GM12801 (cell line): ENCODE results near the gene MS4A18.

Experiments used
- TF ChIP-seq, protein P1 (sequence below): IDR thresholded peaks from one replicate; pipeline ENCODE4 v1.5.1; 2011; ENCODE audit warnings: control low read depth; ENCODE audit not compliant: insufficient read length; ENCODE audit errors: extremely low read depth

Gene MS4A18

DNA sequence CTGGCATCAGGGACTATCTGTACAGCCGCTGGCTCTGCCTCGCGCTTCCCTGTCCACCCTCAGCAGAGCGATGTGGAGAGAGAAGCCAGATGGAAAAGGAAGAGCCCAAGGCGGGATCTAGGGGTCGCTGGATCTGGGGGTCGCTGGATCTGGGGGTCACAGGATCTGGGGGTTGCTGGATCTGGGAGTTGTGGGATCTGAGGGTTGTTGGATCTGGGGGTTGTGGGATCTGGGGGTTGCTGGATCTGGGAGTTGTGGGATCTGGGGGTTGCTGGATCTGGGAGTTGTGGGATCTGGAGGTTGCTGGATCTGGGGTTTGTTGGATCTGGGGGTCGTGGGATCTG lies 58.6 kb downstream of the MS4A18 start:
- TF ChIP-seq, protein P1, sequence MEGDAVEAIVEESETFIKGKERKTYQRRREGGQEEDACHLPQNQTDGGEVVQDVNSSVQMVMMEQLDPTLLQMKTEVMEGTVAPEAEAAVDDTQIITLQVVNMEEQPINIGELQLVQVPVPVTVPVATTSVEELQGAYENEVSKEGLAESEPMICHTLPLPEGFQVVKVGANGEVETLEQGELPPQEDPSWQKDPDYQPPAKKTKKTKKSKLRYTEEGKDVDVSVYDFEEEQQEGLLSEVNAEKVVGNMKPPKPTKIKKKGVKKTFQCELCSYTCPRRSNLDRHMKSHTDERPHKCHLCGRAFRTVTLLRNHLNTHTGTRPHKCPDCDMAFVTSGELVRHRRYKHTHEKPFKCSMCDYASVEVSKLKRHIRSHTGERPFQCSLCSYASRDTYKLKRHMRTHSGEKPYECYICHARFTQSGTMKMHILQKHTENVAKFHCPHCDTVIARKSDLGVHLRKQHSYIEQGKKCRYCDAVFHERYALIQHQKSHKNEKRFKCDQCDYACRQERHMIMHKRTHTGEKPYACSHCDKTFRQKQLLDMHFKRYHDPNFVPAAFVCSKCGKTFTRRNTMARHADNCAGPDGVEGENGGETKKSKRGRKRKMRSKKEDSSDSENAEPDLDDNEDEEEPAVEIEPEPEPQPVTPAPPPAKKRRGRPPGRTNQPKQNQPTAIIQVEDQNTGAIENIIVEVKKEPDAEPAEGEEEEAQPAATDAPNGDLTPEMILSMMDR, result no peak

DNA sequence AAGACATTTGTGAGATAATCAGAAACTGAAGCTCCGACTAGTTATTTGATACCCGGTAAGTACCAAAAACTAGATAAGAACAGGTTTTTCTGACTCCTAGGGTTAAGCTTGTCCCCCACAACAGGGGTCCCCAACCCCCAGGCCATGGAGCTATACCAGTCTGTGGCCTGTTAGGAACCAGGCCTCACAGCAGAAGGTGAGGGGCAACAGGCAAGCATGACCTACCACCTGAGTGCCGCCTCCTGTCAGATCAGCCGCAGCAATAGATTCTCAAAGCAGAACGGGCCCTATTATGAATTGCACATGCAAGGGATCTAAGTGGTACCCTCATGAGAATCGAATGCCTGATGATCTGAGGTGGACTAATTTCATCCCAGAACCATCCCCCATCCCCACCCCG lies 59.4 kb downstream of the MS4A18 start:
- TF ChIP-seq, protein P1, result no peak

DNA sequence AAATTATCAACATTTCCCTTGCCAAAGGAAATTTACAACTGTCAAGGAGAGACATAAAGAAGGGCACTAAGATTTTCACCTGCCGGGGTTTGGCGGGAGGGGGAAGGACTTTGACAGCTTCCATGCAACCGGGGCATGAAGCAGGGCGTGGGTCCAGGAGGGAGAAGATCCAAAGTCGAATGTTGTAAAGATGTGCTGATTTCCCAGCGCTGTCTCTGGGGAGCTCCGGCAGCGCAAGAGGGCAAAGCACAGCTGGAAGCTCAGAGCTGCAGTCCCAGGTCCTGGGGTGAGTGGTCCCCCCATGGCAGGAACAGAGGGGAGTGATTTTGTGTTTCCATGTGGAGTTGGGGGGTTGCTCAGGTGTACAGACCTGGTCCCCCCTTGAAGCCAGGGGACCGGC lies 60.6 kb downstream of the MS4A18 start, which contains the start of gene MS4A10:
Gene MS4A10, plus strand, starts transcription at position 198 of the 400 bp plus-strand sequence. CDS start 5,003 bp downstream, outside the sequence.
- TF ChIP-seq, protein P1, result no peak

DNA sequence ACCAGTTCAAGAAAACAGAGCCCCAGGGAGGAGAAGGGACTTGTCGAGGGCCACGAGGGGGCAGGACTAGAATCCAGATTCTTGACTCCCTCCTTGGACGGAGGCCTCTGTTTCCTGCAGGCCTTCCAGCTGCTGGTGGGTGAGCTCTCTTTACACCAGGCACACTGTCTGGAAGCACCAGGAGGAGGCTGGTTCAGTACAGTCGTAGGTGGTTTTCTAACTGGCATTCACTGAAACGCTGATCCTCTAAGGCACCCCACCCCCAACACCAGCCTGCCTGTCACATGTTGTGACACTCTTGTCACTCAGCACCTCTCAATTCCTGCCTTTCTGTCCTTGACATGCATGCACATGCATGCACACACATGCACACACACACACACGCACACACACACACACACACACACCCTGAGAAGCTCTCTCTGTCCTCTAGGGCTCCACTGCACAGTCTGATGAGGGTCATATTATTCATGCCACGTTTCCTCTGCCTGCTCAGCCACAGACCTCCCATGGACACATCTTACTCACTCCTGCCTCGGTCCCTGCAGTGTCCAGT lies 61.4 kb downstream of the MS4A18 start:
- TF ChIP-seq, protein P1, result no peak

DNA sequence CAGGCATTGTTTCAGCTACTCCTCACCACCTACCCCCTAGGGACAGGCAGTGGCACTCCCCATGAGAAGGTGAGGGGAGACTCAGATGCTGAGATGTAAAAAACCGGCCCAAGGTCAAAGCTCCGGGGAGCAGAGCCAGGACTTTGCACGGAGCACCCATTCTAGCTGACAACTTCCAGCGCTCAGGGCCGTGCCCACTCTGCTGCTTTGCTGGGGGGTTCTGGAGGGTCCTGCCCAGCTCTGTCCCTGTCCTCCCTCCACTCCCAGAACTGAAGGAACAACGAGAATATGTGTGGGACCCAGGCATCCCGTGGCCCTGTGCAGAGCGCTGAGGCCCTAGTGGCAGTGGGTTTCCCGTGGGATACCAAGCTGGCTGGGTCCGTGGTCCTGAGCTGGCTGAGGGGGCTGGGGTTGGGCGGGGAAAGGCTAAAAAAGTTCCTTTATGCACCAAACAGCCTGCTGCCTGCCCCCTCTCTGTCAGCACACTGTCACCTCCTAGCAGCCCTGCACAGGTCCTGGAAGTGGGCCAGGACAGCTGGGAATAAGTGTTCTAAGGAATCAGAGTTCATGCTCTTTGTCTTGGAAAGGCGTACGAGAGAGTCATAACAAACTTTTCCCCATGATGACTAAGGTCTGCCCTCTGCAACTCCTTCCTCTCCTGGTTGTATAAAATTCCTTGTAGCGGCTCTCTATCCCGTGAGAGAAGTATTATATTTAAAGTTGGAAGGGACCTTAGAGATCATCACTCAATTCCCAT lies 62.5 kb downstream of the MS4A18 start:
- TF ChIP-seq, protein P1, result no peak

DNA sequence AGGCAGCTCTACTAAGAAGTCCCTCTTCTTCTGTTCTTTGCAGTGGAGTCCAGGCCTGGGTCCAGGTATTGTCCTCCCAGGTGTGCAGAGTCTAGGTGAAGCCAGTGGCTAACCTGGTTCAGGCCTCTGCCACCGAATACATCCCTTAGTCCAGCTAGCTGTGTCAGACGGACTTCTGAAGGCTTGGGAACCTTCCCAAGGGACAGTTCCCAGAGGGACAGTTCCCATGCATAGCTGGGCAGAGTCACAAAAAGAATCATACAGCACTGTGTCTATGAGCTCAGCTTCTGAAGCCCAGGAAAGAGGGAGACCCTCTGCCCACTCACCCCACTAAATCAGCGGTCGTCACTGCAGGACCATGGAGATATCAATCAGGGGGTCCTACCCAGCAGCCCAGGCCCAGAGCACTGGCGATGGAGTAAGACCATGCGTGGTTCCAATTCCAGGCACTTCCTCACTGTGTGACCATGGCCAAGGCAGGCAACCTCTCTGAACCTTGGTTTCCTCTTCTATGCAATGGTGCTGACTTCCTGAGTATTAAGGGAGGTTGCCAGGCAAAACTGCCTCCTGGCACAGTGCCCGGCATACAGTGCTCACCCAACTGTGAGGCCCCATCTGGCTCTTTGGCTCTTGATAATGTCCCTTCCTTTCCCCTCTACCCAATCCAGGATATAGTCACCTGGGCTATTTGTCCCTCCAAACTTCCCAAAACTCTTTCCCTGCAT lies 64.0 kb downstream of the MS4A18 start:
- TF ChIP-seq, protein P1, result no peak

DNA sequence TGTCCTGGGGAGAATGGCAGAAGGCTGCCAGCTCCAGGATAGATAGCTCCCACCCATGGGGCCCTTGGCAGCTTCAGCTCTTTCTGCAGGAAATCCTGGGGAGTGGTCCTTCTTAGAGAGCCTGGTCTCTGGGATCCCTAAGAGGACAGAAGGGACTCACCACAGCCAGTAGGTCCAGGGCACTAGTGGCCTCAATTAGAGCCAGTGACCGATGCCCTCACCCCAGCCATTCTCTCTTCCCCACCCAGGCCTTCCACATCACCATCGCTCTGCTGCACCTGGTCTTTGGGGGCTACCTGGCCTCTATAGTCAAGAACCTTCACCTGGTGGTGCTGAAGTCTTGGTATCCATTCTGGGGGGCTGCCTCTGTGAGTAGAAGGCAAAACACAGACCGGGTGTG lies 66.2 kb downstream of the MS4A18 start:
- TF ChIP-seq, protein P1, result no peak
